ENCODE results near the gene STIP1.
A peak's percentile ranks its signal among the peaks of the same experiment; 100 is the strongest.

STIP1 gene

GRCh38 chr11:64247729-64248531 is 62.0 kb downstream of the STIP1 start:
- peak overlapping the region; percentile 97 for H3K4me3 ChIP-seq
- H3K27me3 ChIP-seq: no peaks in the 10 kb centered on the region
- TF ChIP-seq Cebpa-rat (IDR thresholded peaks at IDR 0.05): no peak
- peak overlapping the region; percentile 97 for H3K4me2 ChIP-seq
- H4K20me1 ChIP-seq: peaks cover 39% of the 10 kb centered on the region
- H3K9ac ChIP-seq: peak overlapping the region; percentile 97; the same call in 1 of the 2 replicates
- no peaks in the 10 kb centered on the region for H3K9me3 ChIP-seq
- peaks cover 23% of the 10 kb centered on the region for H3K36me3 ChIP-seq
- peaks cover 72% of the 10 kb centered on the region for H3K4me1 ChIP-seq
- H3K27ac ChIP-seq: peak overlapping the region; percentile 97

GRCh38 chr11:64248578-64248977 is 62.6 kb downstream of the STIP1 start:
- Histone ChIP-seq H3K27ac (peak overlapping the region; percentile 97), H3K9ac (peak overlapping the region; percentile 86; the same call in 1 of the 2 replicates), H4K20me1 (peaks cover 39% of the 10 kb centered on the region), H3K27me3 (no peaks in the 10 kb centered on the region), H3K9me3 (no peaks in the 10 kb centered on the region), H3K4me3 (no peak overlapping the region), H3K36me3 (peaks cover 16% of the 10 kb centered on the region), H3K4me1 (peaks cover 72% of the 10 kb centered on the region), H3K4me2 (peak overlapping the region; percentile 97)
- no peak for TF ChIP-seq Cebpa-rat (IDR thresholded peaks at IDR 0.05)

GRCh38 chr11:64249038-64249437 is 63.1 kb downstream of the STIP1 start:
- Histone ChIP-seq H4K20me1 (peaks cover 39% of the 10 kb centered on the region), H3K9ac (peak overlapping the region; percentile 86; the same call in 1 of the 2 replicates), H3K4me2 (peak overlapping the region; percentile 97), H3K4me1 (peaks cover 72% of the 10 kb centered on the region), H3K27ac (peak overlapping the region; percentile 97), H3K27me3 (no peaks in the 10 kb centered on the region), H3K36me3 (peaks cover 12% of the 10 kb centered on the region), H3K4me3 (no peak overlapping the region), H3K9me3 (no peaks in the 10 kb centered on the region)
- TF ChIP-seq Cebpa-rat (IDR thresholded peaks at IDR 0.05): no peak

- H3K36me3 ChIP-seq: peaks cover 12% of the 10 kb centered on the region
- no peaks in the 10 kb centered on the region for H3K27me3 ChIP-seq
- peaks cover 39% of the 10 kb centered on the region for H4K20me1 ChIP-seq
- peak overlapping the region; percentile 97 for H3K4me2 ChIP-seq
- TF ChIP-seq Cebpa-rat (IDR thresholded peaks at IDR 0.05): no peak
- peak overlapping the region; percentile 92 for H3K4me3 ChIP-seq
- peak overlapping the region; percentile 97 for H3K27ac ChIP-seq
- no peaks in the 10 kb centered on the region for H3K9me3 ChIP-seq
- H3K4me1 ChIP-seq: peaks cover 70% of the 10 kb centered on the region
- H3K9ac ChIP-seq: peak overlapping the region; percentile 86
Measured at GRCh38 chr11:64249563-64250414, 63.8 kb downstream of the STIP1 start.

GRCh38 chr11:64250415-64251015 is 64.5 kb downstream of the STIP1 start:
- peak overlapping the region; percentile 86 for H3K9ac ChIP-seq
- H3K36me3 ChIP-seq: peaks cover 15% of the 10 kb centered on the region
- peaks cover 66% of the 10 kb centered on the region for H3K4me1 ChIP-seq
- H3K9me3 ChIP-seq: no peaks in the 10 kb centered on the region
- peak overlapping the region; percentile 97 for H3K4me2 ChIP-seq
- TF ChIP-seq Cebpa-rat (IDR thresholded peaks at IDR 0.05): no peak
- peaks cover 35% of the 10 kb centered on the region for H4K20me1 ChIP-seq
- H3K4me3 ChIP-seq: peak overlapping the region; percentile 92
- H3K27me3 ChIP-seq: no peaks in the 10 kb centered on the region
- peak overlapping the region; percentile 97 for H3K27ac ChIP-seq

- Histone ChIP-seq H3K36me3 (peaks cover 22% of the 10 kb centered on the region), H3K27me3 (no peaks in the 10 kb centered on the region), H3K4me2 (peak within 1 kb of the TSS; percentile 97), H3K4me3 (peak within 1 kb of the TSS; percentile 92), H3K27ac (peak within 1 kb of the TSS; percentile 97), H3K4me1 (peaks cover 66% of the 10 kb centered on the region), H3K9ac (peak within 1 kb of the TSS; percentile 86), H4K20me1 (peaks cover 33% of the 10 kb centered on the region), H3K9me3 (no peaks in the 10 kb centered on the region)
- TF ChIP-seq Cebpa-rat (IDR thresholded peaks at IDR 0.05): no peak
Measured at GRCh38 chr11:64251016-64251752, 65.2 kb downstream of the STIP1 start, which contains the start of gene PLCB3. TSS of gene PLCB3 (plus strand) at chr11:64251530. CDS start at chr11:64251650, 120 bp downstream.

GRCh38 chr11:64251753-64252002 is 65.7 kb downstream of the STIP1 start:
- no peaks in the 10 kb centered on the region for H3K27me3 ChIP-seq
- TF ChIP-seq Cebpa-rat (IDR thresholded peaks at IDR 0.05): no peak
- H3K4me3 ChIP-seq: peak overlapping the region; percentile 92
- peak overlapping the region; percentile 86 for H3K9ac ChIP-seq
- peak overlapping the region; percentile 97 for H3K4me2 ChIP-seq
- H3K36me3 ChIP-seq: peaks cover 27% of the 10 kb centered on the region
- H3K9me3 ChIP-seq: no peaks in the 10 kb centered on the region
- H3K4me1 ChIP-seq: peaks cover 66% of the 10 kb centered on the region
- peak overlapping the region; percentile 97 for H3K27ac ChIP-seq
- peaks cover 33% of the 10 kb centered on the region for H4K20me1 ChIP-seq

GRCh38 chr11:64252003-64252872 is 66.3 kb downstream of the STIP1 start:
- Histone ChIP-seq H3K4me2 (peak overlapping the region; percentile 97), H3K36me3 (peaks cover 33% of the 10 kb centered on the region), H4K20me1 (peaks cover 33% of the 10 kb centered on the region), H3K4me3 (peak overlapping the region; percentile 92), H3K27ac (peak overlapping the region; percentile 97), H3K27me3 (no peaks in the 10 kb centered on the region), H3K9ac (peak overlapping the region; percentile 86), H3K9me3 (no peaks in the 10 kb centered on the region), H3K4me1 (peaks cover 66% of the 10 kb centered on the region)
- TF ChIP-seq Cebpa-rat (IDR thresholded peaks at IDR 0.05): no peak
